Frontal cortex (tissue), 4 donors: ENCODE results near the gene ILF3. TPM values are rescaled to one million over a fixed set of nuclear protein-coding genes. Genes with fewer than 3 reads are reported as not detected.

Experiments used
- DNase-seq, 2 donors: peaks; one replicate each; pipeline ENCODE4 v3.0.0; 2012; ENCODE audit warnings: low spot score in 2 of 2
- FAIRE-seq: peaks from 2 replicates; lab custom pipeline; 2012; peaks lifted over from hg19 to GRCh38; lab: Jason Lieb, UNC
- total RNA-seq: library from RNA; depleted of rRNA; stranded (reverse); fragments of >200 nt; gene quantifications from one replicate; pipeline ENCODE4 v1.2.3, GENCODE V29; 2014
- donor health status: control.
- donor health status: control.
- donor health status: control.

The ILF3 gene
- 132 TPM for total RNA-seq

DNA sequence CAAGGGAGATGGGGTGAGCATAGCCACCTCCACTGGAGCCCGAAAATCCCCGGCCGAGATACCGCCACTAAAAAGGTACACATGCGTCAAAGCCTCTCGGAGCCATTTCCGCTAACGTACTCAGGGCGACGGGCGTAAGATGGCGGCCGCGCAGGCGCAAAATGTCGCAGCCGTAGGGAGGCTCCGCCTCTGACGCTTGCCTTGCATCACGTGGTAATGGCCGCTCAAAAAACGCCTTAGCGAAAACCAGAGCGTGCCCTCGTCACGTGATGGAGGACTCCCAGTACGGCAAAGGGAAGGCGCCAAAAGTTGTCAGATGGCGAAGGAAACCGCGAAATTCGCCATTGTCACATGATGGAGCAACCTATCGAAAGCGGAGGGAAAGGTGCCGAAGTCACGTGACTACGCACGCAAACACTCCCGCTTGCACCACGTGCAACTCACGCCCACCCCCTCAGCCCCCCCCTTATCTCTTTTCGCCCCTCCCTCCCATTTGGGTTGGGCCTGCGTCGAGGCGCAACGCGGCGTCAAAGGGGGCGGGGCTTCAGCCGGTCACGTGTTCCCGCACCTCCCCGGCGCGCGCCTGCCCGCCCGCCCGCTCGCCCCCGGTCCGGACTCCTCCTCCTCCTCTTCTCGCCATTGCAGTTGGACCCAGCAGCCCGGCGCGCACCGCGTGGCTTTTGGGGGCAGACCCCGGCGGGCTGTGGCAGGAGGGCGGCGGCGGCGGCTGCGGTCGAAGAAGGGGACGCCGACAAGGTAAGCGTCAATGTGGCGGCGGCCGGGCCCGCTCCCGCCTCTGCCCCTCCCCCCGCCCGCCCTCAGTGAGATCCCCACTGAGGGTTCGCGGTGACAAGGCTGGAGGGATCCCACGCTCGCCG is at the start of gene ILF3:
Gene ILF3, plus strand, starts transcription at position 615 of the 878 bp plus-strand sequence. CDS start 16,260 bp downstream, outside the sequence.
- FAIRE-seq: peak; percentile 59
- peak; percentile 98 to 99 for DNase-seq

DNA sequence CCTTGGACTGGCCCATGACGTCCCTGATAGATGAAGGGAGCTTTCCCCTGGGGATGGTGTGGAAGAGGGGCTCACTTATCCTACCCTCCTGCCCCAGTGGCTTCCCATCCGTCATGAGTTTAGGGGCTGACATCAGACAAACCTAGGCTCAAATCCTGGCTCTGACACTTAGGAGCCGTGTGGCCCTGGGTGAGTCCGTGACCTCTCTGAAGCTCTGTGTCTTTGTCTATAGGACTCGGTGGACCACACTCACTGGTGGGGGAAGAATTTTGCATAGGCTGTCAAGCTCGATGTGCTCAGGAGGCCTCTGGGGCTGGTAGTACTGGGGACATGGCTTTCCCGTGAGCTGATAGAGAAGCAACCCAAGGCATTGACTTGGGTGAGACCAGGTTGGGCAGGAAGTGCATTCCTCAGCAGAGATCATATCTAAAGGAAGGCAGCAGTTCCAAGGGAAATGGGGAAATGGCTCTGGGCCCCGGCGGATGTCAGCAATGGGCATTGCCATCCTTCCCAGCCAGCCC is 49.6 kb upstream of the ILF3 start:
- no peak for FAIRE-seq
- no peak for DNase-seq

DNA sequence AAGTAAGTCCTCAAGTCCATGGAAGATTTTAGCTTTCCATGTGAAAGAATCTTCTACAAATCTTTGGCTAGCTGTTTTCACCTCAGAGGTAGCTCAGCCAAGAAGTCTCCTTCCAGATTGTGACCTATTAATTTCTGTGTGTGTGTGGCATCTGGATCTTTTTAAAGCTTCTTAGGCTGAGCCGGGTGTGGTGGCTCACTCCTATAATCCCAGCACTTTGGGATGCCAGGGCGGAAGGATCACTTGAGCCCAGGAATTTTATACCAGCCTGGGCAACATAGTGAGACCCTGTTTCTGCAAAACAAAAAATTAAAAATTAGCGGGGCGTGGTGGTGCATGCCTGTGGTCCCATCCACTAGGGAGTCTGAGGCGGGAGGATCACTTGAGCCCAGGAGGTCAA is 42.2 kb upstream of the ILF3 start:
- DNase-seq: no peak
- no peak for FAIRE-seq

DNA sequence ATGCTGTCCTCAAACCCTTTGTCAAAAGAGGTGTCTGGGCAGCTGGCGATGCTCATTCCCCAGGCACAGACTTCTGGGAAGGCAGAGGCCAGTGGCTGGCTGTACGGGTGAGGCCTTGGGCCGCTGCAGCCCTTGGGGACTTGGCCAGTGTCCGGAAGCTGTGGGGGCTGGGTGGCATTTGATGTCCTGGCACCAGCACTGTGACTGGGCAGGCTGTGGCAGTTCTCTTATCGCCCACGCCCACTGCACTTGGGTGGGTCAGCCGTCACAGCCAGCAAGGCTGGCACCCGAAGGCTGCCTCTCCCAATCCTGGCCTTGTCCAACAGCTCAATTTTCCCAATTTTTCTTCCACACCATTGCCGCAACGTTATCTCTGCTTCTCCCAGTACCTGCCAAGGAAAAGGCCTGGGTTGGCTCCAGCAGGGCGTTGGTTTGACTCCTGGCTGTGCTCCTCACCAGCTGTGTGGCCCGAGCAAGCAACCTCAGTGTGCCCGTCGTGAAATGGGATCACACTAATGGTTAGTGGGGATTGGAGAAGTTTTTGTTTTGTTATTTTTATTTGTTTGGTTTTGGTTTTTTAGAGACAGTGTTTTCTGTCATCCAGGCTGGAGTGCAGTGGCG is 41.5 kb upstream of the ILF3 start:
- FAIRE-seq (no peak), DNase-seq (peak; percentile 55 to 67)

DNA sequence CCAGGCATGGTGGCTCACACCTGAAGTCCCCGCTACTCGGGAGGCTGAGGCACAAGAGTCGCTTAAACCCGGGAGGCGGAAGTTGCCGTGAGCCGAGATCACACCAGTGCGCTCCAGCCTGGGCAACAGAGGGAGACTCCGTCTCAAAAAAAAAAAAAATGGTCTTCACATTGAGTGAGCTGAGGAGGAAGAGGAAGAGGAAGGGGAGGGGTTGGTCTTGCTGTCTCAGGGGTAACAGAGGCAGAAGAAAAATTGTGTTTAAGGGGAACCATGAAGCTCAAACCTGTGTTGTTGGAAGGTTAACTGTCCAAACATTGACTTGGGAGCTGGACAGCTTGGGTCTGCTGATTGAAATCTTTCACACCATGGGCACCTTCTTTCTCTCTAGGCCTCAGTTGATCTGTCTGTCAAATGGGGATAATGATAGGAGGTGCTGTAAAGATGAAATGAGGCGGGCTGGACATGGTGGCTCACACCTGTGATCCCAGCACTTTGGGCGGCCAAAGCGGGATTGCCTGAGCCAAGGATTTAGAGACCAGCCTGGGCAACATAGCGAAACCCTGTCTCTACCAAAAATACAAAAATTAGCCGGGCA is 38.6 kb upstream of the ILF3 start:
- FAIRE-seq (no peak), DNase-seq (no peak)

DNA sequence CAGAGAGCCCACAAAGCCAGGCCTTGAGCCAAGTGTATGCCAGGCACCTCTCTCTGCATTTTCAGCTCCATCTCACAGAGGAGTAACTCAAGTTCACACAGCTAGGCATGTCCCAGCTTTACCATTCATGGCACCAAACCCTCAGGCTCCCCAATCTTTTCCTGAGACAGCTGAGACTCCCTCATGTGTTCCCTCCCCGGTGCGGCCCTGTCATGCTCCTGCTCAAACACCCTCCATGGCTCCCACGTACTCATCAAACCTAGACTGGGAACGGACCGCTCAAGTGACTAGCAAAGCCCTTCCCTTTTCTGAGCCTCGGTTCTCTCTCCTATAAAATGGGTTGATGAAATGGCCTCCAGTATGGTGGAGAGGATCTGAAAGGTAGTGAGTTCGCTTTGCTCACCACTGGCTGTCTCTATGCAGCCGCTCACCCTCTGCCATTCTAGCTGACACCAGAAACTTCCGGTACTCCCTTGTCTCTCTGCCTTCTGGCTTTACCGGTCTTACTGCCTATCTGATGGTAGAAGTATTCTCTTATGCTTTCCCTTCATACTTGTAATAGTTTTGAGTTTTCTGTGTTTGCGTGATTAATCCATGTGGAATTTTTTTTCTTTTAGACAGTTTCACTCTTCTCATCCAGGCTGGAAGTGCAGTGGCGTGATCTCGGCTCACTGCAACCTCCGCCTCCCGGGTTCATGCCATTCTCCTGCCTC is 36.6 kb upstream of the ILF3 start:
- FAIRE-seq: no peak
- DNase-seq: no peak

DNA sequence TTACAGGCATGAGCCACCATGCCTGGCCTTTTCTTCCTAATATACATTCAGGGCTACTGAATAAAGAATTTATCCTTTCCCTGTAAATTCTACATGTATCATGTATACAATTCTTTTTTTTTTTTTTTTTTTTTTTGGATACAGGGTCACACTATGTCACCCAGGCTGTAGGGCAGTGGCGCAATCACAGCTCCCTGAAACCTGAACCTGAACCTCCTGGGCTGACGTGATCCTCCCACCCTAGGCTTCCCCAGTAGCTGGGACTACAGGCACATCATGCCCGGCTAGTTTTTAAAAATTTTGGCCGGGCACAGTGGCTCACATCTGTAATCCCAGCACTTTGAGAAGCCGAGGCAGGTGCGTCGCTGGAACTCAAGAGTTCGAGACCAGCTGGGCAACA is 35.3 kb upstream of the ILF3 start:
- FAIRE-seq (no peak), DNase-seq (no peak)

DNA sequence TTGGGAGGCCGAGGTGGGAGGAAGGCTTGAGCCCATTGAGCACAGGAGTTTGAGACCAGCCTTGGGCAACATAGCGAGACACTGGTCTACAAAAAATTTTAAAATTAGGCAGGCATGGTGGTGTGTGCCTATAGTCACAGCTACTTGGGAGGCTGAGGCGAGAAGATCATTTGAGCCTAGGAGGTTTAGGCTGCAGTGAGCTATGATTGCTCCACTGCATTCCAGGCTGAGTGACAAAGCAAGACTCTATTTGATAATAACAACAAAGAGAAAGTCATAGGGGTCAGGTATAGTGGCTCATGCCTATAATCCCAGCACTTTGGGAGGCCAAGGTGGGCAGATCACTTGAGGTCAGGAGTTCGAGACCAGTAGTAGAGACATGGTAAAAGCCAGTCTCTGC is 33.4 kb upstream of the ILF3 start:
- DNase-seq (no peak), FAIRE-seq (no peak)

DNA sequence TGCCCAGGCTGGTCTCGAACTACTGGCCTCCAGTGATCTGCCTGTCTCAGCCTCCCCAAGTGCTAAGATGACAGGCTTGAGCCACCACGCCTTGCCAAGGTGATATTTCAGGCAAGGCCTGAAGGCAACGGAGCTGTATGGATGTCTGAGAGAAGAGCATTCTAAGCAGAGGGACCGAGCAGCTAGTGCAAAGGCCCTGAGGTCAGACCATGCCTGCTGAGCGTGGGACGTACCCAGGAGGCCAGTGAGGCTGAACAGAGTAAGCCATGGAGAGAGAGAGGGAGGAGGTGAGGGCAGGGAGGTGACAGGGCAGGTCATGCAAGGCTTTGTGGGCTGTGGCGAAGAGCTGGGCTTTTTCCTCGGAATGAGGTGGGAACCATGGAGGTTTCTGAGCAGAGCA is 32.2 kb upstream of the ILF3 start:
- FAIRE-seq (no peak), DNase-seq (no peak)

DNA sequence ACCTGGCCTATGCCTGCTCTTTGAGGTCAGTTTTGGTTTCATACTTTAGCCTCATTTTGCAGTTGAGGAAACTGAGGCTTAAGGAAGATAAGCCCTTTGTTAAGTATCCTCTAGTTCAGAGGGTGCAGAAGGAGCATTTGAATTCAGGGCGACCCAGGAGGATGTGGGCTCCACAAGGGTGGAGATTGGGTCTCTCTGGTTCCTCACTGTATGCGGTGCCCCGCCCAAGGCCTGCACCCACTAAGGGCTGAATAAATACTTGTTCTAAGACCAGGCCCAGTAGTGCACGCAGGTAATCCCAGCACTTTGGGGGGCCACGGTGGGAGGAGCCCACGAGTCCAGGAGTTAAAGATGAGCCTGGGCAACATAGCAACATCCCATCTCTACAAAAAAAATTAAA is 29.6 kb upstream of the ILF3 start:
- no peak for DNase-seq
- no peak for FAIRE-seq

DNA sequence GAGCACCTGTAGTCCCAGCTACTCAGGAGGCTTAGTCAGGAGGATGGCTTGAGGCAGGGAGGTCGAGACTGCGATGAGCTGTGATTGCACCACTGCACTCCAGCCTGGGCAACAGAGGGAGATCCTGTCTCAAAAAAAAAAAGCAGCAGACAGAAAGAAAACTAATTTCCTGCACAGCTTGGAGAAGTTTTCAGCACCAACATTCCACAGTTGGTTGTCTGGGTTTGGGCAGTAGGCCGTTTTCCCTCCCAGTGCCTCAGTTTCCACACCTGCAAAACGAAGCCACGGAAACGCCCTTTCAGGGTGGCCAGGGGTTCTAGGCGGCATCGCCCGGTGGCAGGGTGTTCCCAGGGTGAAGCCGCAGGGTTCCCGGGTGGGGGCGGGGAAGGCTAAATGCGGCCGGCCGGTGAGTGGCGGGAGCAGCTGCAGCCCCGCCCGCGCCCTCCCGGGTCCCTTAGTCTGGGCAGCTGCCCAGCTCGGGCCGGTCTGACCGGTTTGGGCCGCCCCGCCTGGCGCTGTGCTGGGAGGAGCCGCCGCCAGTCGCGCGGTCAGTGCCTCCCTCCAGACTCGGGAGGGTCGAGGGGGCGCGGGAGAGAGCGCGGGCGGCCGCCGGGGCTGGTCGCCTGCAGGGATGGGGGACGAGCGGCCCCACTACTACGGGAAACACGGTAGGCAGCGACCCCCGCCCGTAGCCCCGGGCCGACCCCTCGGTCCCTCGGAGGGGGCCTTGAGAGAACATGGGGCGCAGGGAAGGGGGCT is 29.0 kb upstream of the ILF3 start, which contains the start of gene SLC44A2:
Gene SLC44A2, plus strand, starts transcription at position 551 of the 759 bp plus-strand sequence. Its CDS starts 81 bp downstream, at position 632.
- FAIRE-seq: no peak
- peak; percentile 94 to 97 for DNase-seq

DNA sequence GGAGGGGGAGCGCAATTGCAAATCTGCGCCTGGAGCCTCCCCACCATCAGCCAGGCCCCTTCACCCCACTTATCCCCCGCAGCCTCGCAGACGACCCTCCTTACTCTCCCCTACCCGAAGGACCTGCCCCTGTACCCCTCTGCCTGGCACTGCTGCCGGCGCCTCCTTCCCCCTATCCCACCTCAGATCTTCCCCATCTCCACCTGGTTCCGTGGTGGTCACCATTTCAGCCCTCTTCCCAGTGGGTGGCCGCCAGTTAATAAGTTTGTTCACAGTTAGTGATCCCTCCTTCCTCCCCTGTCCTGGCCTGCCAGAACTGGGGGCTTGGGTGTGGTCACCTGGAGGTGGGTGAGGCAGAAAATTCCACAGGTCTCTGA is 28.4 kb upstream of the ILF3 start:
- no peak for FAIRE-seq
- no peak for DNase-seq

DNA sequence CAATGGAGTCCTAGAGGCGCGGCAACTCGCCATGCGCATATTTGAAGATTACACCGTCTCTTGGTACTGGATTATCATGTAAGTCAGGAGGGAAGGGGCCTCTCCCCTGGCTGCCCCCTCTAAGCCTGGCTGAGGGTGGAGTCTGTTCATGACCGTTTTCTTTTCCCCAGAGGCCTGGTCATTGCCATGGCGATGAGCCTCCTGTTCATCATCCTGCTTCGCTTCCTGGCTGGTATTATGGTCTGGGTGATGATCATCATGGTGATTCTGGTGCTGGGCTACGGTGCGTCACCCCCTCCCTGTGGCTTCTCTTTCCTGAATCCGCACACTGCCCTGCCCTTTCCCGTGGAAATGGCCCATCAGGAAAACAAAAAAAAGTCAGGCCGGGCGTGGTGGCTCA is 22.3 kb upstream of the ILF3 start:
- no peak for FAIRE-seq
- no peak for DNase-seq

DNA sequence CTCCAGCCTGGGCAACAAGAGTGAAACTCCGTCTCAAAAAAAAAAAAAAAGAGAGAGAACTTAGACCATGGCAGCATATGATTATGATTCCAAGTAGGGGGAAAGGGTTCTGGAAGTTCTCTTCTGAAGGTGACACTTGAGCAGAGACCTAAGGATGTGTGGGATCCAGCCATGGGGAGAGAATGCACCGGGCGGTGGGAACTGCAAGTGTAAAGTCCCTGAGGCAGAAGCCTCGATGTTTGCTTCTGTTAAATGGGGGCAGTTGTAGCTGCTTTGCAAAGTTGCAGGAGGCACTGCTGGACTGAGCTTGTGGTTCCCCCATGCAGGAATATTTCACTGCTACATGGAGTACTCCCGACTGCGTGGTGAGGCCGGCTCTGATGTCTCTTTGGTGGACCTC is 19.7 kb upstream of the ILF3 start:
- FAIRE-seq: no peak
- DNase-seq: no peak

DNA sequence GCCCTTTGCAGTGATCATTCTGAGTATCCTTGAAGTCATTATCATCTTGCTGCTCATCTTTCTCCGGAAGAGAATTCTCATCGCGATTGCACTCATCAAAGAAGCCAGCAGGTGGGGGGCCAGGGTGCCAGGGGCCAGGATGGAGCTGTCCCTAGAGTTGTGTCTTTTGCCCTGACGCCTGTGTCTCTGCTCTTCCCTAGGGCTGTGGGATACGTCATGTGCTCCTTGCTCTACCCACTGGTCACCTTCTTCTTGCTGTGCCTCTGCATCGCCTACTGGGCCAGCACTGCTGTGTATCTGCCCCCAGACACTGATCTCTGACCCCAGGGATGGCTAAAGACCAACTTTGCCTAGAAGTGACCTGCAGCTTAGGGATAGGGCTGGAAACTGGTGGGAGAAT is 19.2 kb upstream of the ILF3 start:
- no peak for DNase-seq
- FAIRE-seq: no peak

DNA sequence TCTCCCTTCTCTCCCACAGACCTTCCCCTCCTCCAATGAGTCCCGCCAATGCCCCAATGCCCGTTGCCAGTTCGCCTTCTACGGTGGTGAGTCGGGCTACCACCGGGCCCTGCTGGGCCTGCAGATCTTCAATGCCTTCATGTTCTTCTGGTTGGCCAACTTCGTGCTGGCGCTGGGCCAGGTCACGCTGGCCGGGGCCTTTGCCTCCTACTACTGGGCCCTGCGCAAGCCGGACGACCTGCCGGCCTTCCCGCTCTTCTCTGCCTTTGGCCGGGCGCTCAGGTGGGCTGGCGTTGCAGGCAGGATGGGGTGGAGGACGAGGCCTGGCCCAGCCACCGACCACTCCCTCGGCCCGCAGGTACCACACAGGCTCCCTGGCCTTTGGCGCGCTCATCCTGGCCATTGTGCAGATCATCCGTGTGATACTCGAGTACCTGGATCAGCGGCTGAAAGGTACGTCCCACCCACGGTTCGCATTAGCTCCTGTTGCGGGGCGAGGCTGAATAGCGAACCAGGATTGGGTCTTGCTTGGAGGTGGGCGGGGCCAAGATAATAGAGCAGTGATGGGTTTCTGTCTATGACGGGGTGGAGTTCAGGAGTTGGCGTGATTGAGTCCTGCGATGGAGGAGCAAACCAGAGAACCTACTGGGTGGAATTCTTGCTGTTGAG is 17.7 kb upstream of the ILF3 start:
- FAIRE-seq (no peak), DNase-seq (no peak)

DNA sequence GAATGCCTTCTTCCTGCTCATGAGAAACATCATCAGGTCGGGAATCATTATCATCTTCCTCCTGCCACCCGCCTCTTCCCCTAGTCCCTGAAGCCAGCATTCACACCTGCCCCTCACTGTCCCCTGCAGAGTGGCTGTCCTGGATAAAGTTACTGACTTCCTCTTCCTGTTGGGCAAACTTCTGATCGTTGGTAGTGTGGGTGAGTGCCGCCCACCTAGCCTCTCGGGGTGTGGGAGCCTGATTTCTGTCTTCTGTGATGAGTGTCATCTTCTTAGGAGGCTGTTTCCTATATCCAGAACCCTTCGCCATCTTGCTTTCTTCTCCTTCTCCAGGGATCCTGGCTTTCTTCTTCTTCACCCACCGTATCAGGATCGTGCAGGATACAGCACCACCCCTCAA is 16.3 kb upstream of the ILF3 start:
- DNase-seq (no peak), FAIRE-seq (no peak)

DNA sequence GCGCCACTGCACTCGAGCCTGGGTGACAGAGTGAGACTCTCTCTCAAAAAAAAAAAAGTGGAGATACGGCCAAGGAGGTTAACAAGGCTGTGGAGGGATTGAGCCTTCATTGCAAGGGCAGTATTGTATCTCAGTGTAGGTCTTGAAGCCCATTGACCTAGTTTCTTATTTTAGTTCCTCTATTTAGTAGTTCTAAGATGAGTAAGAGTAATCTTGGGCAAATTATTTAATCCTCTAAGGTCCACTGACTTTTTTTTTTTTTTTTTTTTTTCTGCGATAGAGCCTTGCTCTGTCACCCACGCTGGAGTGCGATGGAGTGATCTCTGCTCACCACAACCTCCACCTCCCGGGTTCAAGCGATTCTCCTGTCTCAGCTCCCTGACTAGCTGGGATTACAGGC is 14.3 kb upstream of the ILF3 start:
- no peak for FAIRE-seq
- no peak for DNase-seq

DNA sequence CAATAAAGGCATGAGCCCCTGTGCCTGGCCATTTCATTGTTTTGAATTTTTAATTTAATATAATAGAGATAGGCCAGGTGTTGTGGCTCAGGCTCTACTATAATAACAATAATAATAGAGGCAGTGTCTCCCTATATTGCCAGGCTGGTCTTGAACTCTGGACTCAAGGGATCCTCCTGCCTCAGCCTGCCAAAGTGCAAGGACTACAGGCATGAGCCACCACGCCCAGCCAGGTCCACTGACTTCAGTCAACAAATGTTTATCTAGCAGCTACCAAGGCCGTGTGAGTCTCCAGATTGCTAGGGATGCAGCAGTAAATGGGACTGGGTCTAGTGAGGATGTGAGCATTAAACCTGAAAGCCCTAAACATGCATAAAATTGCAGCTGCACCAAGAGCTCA is 13.8 kb upstream of the ILF3 start:
- FAIRE-seq (no peak), DNase-seq (no peak)
